H7 (cell line): ENCODE measurements around the gene JOSD1. TPM values are rescaled to one million over a fixed set of nuclear protein-coding genes. Genes with fewer than 3 reads are reported as not detected.

ENCODE experiments used
- DNase-seq: peaks from one replicate; pipeline ENCODE4 v3.0.0; 2012
- H3K27me3 ChIP-seq: 2 replicates; pipeline ENCODE4 v1.6.0; 2011; ENCODE audit warnings: mild to moderate bottlenecking, low read length; ENCODE audit not compliant: control insufficient read depth, insufficient read depth
- H3K36me3 ChIP-seq: replicated peaks from 2 replicates; pipeline ENCODE4 v1.5.1; 2011; ENCODE audit warnings: low read length; ENCODE audit not compliant: control insufficient read depth, insufficient read depth
- H3K4me3 ChIP-seq: 2 replicates; pipeline ENCODE4 v1.5.1; 2011; ENCODE audit warnings: low read depth, mild to moderate bottlenecking, control low read depth, low read length, moderate library complexity; ENCODE audit not compliant: insufficient read depth
- total RNA-seq: library from RNA; depleted of rRNA; stranded (reverse); fragments of >200 nt; shearing (Covaris generic); gene quantifications from 2 replicates; pipeline ENCODE4 v1.2.3, GENCODE V29; 2014

Gene JOSD1
- total RNA-seq, 1 experiment from 2014 or later: 33.8 TPM

GRCh38 chr22:38698407-38699094, 2.2 kb downstream of the JOSD1 start:
- Histone ChIP-seq H3K36me3 (0 out of 2 replicates have a peak, but pooled peaks cover 1% of the 10 kb centered on the region), H3K27me3 (no peaks in the 10 kb centered on the region), H3K4me3 (no peak overlapping the region; the same call in 1 of the 2 replicates)
- DNase-seq: no peak

DNA sequence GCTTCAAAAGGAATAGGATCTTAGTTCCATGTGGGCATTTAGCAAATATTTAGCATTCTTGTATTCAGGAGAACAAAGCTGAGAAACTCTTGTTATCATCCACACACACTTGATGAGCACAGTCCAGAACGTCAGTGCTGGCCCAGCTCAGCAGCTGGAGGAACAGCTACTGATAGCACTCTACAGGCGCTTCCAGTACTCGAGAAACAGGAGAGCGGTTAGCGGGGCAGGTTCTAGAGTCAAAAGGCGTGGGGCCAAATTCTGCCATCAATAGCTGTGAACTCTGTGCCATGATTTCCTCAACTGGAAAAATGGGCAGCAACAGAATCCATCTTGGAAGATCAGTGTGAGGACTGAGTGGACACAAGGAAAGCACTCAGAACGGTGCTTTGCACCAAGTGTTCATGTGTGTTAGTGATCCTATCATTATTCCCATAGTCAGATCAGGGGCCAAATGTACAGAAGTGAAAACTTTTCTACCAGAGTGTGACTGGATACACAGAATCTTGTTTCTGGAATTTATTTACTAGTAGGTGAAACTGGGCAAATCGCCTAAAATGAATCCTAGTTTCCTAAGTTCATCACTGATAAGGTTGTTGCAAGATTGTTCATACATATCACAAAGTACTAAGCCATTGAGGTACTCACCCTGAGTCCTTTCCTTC, 3.2 kb downstream of the JOSD1 start:
- no peak overlapping the region for H3K4me3 ChIP-seq
- 0 out of 2 replicates have a peak, but pooled peaks cover 1% of the 10 kb centered on the region for H3K36me3 ChIP-seq

GRCh38 chr22:38696606-38697424, 3.9 kb downstream of the JOSD1 start:
- 0 out of 2 replicates have a peak, but pooled peaks cover 1% of the 10 kb centered on the region for H3K36me3 ChIP-seq
- no peak overlapping the region for H3K4me3 ChIP-seq
- no peaks in the 10 kb centered on the region for H3K27me3 ChIP-seq
- no peak for DNase-seq

More for the DNA sequence above, 3.2 kb downstream of the JOSD1 start:
- DNase-seq: no peak
- H3K27me3 ChIP-seq: no peaks in the 10 kb centered on the region

DNA sequence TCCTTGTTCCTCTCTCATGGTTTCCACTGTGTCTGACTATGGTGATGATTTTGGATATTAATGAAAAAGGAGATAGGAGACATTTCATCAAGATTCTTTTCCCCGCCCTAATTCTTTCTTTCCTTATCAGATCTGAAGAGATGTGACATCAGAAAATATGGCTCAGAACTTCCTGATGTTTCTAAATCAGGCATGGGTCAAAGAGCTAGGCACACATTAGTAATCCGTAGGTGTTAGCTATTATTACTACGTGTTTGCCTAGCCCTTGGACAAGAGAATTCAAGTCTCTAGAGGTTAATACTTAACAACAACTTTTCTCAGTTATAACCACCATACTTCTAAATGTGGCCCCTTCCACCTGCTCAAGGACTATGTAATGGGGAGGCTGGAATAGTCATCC, 5.8 kb downstream of the JOSD1 start:
- Histone ChIP-seq H3K4me3 (no peak overlapping the region), H3K36me3 (peaks cover 1% of the 10 kb centered on the region; the same call in 1 of the 2 replicates)
- no peak for DNase-seq

DNA sequence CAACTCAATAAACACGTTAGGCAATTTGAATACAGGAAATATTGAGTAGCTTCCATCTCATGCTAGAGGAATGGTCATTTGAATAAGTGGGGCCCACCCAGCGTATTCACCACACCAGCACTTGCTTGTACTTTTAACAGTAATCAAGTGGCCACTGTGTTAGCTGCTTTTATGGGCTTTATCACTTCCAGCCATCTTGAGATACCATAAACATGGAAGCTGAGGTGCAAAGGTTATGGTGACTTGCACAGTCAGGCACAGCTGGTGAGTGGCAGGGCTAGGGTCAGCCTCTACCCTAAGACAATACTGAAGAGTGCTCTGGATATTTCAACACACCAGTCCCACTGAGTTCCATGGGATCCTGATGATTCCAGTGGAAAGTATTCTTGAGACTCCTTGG, 6.7 kb downstream of the JOSD1 start:
- Histone ChIP-seq H3K36me3 (peaks cover 2% of the 10 kb centered on the region), H3K27me3 (no peaks in the 10 kb centered on the region), H3K4me3 (no peak overlapping the region)
- DNase-seq: no peak

More for the DNA sequence above, 5.8 kb downstream of the JOSD1 start:
- no peaks in the 10 kb centered on the region for H3K27me3 ChIP-seq

DNA sequence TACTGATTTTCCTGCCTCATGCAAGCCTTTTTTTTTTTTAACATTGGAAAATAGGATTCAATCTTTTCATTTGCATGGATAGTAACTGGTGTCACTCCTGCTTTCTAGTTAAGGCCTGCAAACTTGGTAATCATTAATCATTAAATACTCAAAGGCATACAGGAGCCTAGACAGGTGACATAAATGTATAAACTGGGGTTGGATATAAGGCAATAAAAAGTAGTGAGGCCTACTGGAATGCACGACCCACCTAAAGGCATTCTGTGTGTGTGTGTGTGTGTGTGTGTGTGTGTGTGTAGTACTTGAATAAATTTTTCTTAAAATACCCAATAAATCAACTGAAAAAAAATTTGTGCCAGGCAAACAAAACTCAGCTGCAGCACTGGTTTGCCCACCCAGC, 11.1 kb downstream of the JOSD1 start:
- DNase-seq: no peak
- H3K27me3 ChIP-seq: no peaks in the 10 kb centered on the region

GRCh38 chr22:38685761-38686160, 15.0 kb downstream of the JOSD1 start:
- Histone ChIP-seq H3K4me3 (no peak overlapping the region), H3K36me3 (peaks cover 17% of the 10 kb centered on the region), H3K27me3 (no peaks in the 10 kb centered on the region)
- no peak for DNase-seq

More for the DNA sequence above, 11.1 kb downstream of the JOSD1 start:
- Histone ChIP-seq H3K36me3 (peaks cover 12% of the 10 kb centered on the region), H3K4me3 (no peak overlapping the region)

DNA sequence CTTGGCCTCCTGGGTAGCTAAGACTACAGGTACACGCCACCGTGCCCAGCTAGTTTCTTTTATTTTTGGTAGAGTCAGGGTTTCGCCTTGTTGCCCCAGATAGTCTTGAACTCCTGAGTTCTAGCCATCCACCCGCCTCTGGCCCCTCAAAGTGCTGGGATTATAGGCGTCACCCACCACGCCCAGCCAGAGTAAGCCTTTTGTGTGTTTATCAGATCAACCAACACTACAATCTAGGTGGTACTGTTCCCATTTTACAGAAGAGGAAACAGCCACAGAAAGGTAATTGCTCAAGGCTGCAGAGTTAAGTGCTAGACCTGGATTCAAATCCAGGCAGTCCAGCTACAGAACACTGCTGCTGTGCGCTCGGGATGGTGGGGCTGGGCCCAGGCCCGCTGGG, 15.8 kb downstream of the JOSD1 start:
- H3K27me3 ChIP-seq: no peaks in the 10 kb centered on the region
- H3K4me3 ChIP-seq: no peak overlapping the region
- peaks cover 17% of the 10 kb centered on the region for H3K36me3 ChIP-seq

GRCh38 chr22:38681582-38682335, 19.0 kb downstream of the JOSD1 start, which contains the start of gene TOMM22:
TSS of gene TOMM22 (plus strand) at chr22:38681957. CDS start at chr22:38681979, 22 bp downstream.
- DNase-seq: peak; percentile 97
- H3K27me3 ChIP-seq: no peaks in the 10 kb centered on the region
- peaks cover 10% of the 10 kb centered on the region for H3K36me3 ChIP-seq
- H3K4me3 ChIP-seq: peak within 1 kb of the TSS; percentile 97

More for the DNA sequence above, 15.8 kb downstream of the JOSD1 start:
- no peak for DNase-seq

GRCh38 chr22:38675833-38676232, 24.9 kb downstream of the JOSD1 start:
- DNase-seq: no peak
- no peaks in the 10 kb centered on the region for H3K27me3 ChIP-seq
- peaks cover 12% of the 10 kb centered on the region for H3K36me3 ChIP-seq
- no peak overlapping the region for H3K4me3 ChIP-seq

DNA sequence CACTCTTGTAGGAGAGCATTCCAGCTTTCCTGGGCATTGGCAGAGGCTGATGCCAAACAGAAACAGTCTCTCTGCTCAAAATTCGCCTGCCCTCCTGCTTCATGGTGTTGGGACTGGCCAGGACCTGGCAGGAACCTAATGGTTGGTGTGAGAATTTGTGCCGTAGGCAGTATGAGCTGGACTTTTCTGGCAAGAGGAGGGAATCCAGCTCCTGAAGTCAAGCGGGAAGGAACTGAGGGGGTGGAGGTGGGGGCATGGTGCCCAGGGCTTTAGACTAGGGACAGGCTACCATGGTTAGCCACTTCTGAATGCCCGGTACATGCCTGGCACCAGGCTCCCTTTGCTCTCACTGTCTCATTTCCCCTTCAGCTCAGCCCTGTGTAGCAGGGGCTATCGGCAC, 25.9 kb downstream of the JOSD1 start:
- no peak overlapping the region for H3K4me3 ChIP-seq
- no peaks in the 10 kb centered on the region for H3K27me3 ChIP-seq
- peaks cover 12% of the 10 kb centered on the region for H3K36me3 ChIP-seq
- DNase-seq: no peak

DNA sequence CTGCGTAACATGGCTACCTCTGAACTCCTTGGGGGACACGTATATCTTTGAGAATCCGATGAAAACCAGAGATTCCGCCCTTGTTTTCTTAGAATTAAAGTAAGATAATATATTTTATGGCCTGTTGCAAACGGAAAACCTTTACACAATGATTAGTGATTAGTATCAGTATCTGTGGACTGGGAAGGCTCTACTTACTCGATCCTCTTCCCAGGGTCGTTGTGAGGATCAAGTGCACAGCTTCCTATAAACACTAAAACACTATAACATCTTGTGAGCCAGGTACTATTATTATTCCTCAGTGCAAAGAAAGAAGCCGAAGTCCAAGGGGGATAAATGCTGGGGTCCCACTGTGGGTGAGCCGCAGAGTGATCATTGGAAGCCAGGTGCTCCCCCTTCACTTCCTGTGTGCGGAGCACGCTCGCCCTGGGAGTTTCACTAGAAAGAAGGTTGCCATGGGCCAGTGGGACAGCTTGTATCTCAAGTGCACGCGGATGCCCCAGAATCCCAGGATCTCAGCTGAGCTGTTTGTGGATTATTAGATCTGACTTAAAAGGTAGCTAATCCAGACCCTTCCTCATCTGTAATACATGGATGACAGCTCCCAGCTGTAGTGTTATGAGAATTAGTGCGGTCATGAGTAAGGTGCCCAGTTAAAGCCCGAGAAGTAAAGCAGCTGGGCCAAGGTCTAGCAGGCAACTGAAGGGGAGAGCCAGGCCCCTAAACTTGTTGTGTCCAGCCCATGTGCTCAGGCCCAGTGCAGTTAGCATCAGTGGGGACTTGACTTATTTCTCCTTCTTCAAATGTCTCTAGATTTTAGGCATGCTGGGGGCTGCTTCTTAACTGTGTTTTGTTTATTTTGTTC, 43.5 kb downstream of the JOSD1 start:
- Histone ChIP-seq H3K4me3 (peak overlapping the region; percentile 86), H3K27me3 (no peaks in the 10 kb centered on the region), H3K36me3 (no peaks in the 10 kb centered on the region)
- DNase-seq: peak; percentile 66

DNA sequence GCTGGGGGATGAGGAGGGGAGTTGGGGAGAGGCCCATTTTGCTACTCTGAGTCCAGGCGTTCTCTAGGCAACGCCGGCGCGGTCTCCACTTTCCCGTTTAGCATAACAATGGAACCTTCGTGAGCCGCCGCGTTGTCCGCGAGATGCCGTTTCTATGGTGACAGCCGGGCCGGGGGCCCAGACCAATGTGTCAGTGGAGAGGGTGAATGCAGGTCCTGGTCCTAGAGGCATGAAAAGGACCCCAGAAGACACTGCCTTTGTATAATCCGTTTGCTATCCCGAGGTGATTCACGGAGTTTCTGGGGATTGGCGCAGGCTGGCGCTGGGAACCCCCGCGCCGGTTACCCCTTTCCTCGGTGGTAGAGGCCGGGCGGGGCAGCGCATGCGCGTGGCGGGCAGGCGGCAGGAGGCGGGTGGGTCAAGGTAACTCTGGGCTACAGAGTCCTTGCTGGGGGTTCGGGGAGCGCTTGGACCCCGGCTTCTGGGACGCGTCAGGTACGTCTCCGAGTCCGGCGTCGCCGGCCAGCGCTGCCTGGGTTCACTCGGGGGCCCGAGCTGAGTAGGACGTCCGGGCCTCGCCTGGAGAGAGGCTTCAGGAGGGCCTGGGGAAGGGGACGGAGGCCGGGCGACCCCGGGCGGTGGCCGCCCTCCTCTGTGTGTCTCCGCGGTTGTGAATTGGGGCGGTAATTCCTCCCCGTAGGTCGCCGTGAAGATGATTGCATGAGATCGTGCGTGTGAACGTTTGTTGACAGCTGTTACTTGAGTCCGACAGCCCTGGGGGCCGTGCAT, 44.3 kb downstream of the JOSD1 start, which contains the start of the genes CBY1 and FAM227A:
Gene CBY1 (plus strand): TSS at position 383 of the 789 bp plus-strand sequence. CDS start 11,417 bp downstream, outside the sequence.
Gene FAM227A (minus strand): TSS at position 137 of the 789 bp plus-strand sequence. CDS start 6,224 bp downstream, outside the sequence.
- Histone ChIP-seq H3K4me3 (peak within 1 kb of the TSS; percentile 86), H3K27me3 (no peaks in the 10 kb centered on the region), H3K36me3 (no peaks in the 10 kb centered on the region)
- DNase-seq: peak; percentile 99
